ENCODE measurements around the gene PRLR. TPM values are rescaled to one million over a fixed set of nuclear protein-coding genes. Genes with fewer than 3 reads are reported as not detected.

The PRLR gene
- polyA plus RNA-seq (2013, experiment 1 of 2): 2.4 TPM
- 2.5 TPM for polyA plus RNA-seq (2013, experiment 2 of 2)

GRCh38 chr5:35230038-35230611, at the start of gene PRLR:
PRLR (minus strand) TSS chr5:35230487; CDS start chr5:35089620, 140,867 bp downstream.
- Histone ChIP-seq H3K27ac (ENCODE audit: low read depth, low read length) (peak within 1 kb of the TSS; percentile 10), H3K9ac (ENCODE audit: low read length) (peak within 1 kb of the TSS; percentile 80), H4K8ac (ENCODE audit: low read depth, low read length) (no peak within 1 kb of the TSS), H2BK5ac (ENCODE audit: low read length) (no peak within 1 kb of the TSS), H3K27me3 (ENCODE audit: insufficient read depth, low read length, poor library complexity) (no peaks in the 10 kb centered on the region), H3K4me2 (ENCODE audit: low read length) (peak within 1 kb of the TSS; percentile 21), H4K5ac (ENCODE audit: low read length) (no peak within 1 kb of the TSS), H3K4me1 (ENCODE audit: control insufficient read depth, low read depth, low read length) (peaks cover 10% of the 10 kb centered on the region), H3K4ac (ENCODE audit: low read depth, low read length) (peak within 1 kb of the TSS; percentile 81), H2AK5ac (ENCODE audit: low read length) (no peak within 1 kb of the TSS), H3K18ac (ENCODE audit: low read length) (peak within 1 kb of the TSS; percentile 53), H3K79me2 (ENCODE audit: control insufficient read depth, insufficient read depth, low read length) (no peaks in the 10 kb centered on the region), H3K56ac (ENCODE audit: low read length) (peak within 1 kb of the TSS; percentile 86), H3K23ac (ENCODE audit: low read length) (peak within 1 kb of the TSS; percentile 76), H2BK15ac (replicated peaks; ENCODE audit: low read depth) (no peak within 1 kb of the TSS), H3K79me1 (ENCODE audit: low read length) (no peaks in the 10 kb centered on the region), H3K36me3 (ENCODE audit: control insufficient read depth, insufficient read depth, low read length) (no peaks in the 10 kb centered on the region), H3K4me3 (ENCODE audit: low read length) (peak within 1 kb of the TSS; percentile 18), H2BK120ac (ENCODE audit: low read depth, low read length) (no peak within 1 kb of the TSS)
- no CpG with 5 or more reads among the region's 42 CpGs for WGBS (ENCODE audit: extremely low coverage, insufficient coverage, low lambda C conversion rate)
- peak; percentile 70 for DNase-seq

GRCh38 chr5:35274839-35275509, 44.7 kb upstream of the PRLR start:
- Histone ChIP-seq H3K4me2 (ENCODE audit: low read length) (no peak overlapping the region), H3K4ac (ENCODE audit: low read depth, low read length) (no peak overlapping the region), H3K4me1 (ENCODE audit: control insufficient read depth, low read depth, low read length) (no peaks in the 10 kb centered on the region), H4K8ac (ENCODE audit: low read depth, low read length) (no peak overlapping the region), H3K27ac (ENCODE audit: low read depth, low read length) (no peak overlapping the region), H3K4me3 (ENCODE audit: low read length) (no peak overlapping the region), H2BK120ac (ENCODE audit: low read depth, low read length) (no peak overlapping the region), H3K79me2 (ENCODE audit: control insufficient read depth, insufficient read depth, low read length) (no peaks in the 10 kb centered on the region), H4K5ac (ENCODE audit: low read length) (no peak overlapping the region), H3K79me1 (ENCODE audit: low read length) (no peaks in the 10 kb centered on the region), H2BK5ac (ENCODE audit: low read length) (no peak overlapping the region), H3K18ac (ENCODE audit: low read length) (no peak overlapping the region), H3K27me3 (ENCODE audit: insufficient read depth, low read length, poor library complexity) (no peaks in the 10 kb centered on the region), H2AK5ac (ENCODE audit: low read length) (no peak overlapping the region), H2BK15ac (replicated peaks; ENCODE audit: low read depth) (no peak overlapping the region), H3K9ac (ENCODE audit: low read length) (no peak overlapping the region), H3K23ac (ENCODE audit: low read length) (no peak overlapping the region), H3K36me3 (ENCODE audit: control insufficient read depth, insufficient read depth, low read length) (no peaks in the 10 kb centered on the region), H3K56ac (ENCODE audit: low read length) (no peak overlapping the region)
- no CpG with 5 or more reads among the region's 2 CpGs for WGBS (ENCODE audit: extremely low coverage, insufficient coverage, low lambda C conversion rate)
- DNase-seq: no peak

- no peaks in the 10 kb centered on the region for H3K79me2 ChIP-seq (ENCODE audit: control insufficient read depth, insufficient read depth, low read length)
- no peak overlapping the region for H3K23ac ChIP-seq (ENCODE audit: low read length)
- no peaks in the 10 kb centered on the region for H3K4me1 ChIP-seq (ENCODE audit: control insufficient read depth, low read depth, low read length)
- no peak overlapping the region for H3K56ac ChIP-seq (ENCODE audit: low read length)
- H3K79me1 ChIP-seq (ENCODE audit: low read length): no peaks in the 10 kb centered on the region
- no peak for DNase-seq
- H3K4ac ChIP-seq (ENCODE audit: low read depth, low read length): no peak overlapping the region
- no peak overlapping the region for H3K9ac ChIP-seq (ENCODE audit: low read length)
- no peak overlapping the region for H4K8ac ChIP-seq (ENCODE audit: low read depth, low read length)
- no peak overlapping the region for H3K4me3 ChIP-seq (ENCODE audit: low read length)
- H3K36me3 ChIP-seq (ENCODE audit: control insufficient read depth, insufficient read depth, low read length): no peaks in the 10 kb centered on the region
- no peak overlapping the region for H2BK15ac ChIP-seq (replicated peaks; ENCODE audit: low read depth)
- no peaks in the 10 kb centered on the region for H3K27me3 ChIP-seq (ENCODE audit: insufficient read depth, low read length, poor library complexity)
- H4K5ac ChIP-seq (ENCODE audit: low read length): no peak overlapping the region
- no peak overlapping the region for H3K18ac ChIP-seq (ENCODE audit: low read length)
- H3K4me2 ChIP-seq (ENCODE audit: low read length): no peak overlapping the region
- no peak overlapping the region for H3K27ac ChIP-seq (ENCODE audit: low read depth, low read length)
- H2AK5ac ChIP-seq (ENCODE audit: low read length): no peak overlapping the region
- WGBS (ENCODE audit: extremely low coverage, insufficient coverage, low lambda C conversion rate): no CpG with 5 or more reads among the region's 1 CpG
- H2BK120ac ChIP-seq (ENCODE audit: low read depth, low read length): no peak overlapping the region
- H2BK5ac ChIP-seq (ENCODE audit: low read length): no peak overlapping the region
Measured at GRCh38 chr5:35269006-35269405, 38.7 kb upstream of the PRLR start.

- H2BK5ac ChIP-seq (ENCODE audit: low read length): no peak overlapping the region
- H3K79me1 ChIP-seq (ENCODE audit: low read length): no peaks in the 10 kb centered on the region
- H3K27me3 ChIP-seq (ENCODE audit: insufficient read depth, low read length, poor library complexity): no peaks in the 10 kb centered on the region
- H3K4me3 ChIP-seq (ENCODE audit: low read length): no peak overlapping the region
- H3K27ac ChIP-seq (ENCODE audit: low read depth, low read length): no peak overlapping the region
- H3K56ac ChIP-seq (ENCODE audit: low read length): no peak overlapping the region
- no peak overlapping the region for H2AK5ac ChIP-seq (ENCODE audit: low read length)
- H2BK15ac ChIP-seq (replicated peaks; ENCODE audit: low read depth): no peak overlapping the region
- no peak overlapping the region for H3K4me2 ChIP-seq (ENCODE audit: low read length)
- WGBS (ENCODE audit: extremely low coverage, insufficient coverage, low lambda C conversion rate): no CpG with 5 or more reads among the region's 3 CpGs
- no peaks in the 10 kb centered on the region for H3K4me1 ChIP-seq (ENCODE audit: control insufficient read depth, low read depth, low read length)
- H4K8ac ChIP-seq (ENCODE audit: low read depth, low read length): no peak overlapping the region
- no peak overlapping the region for H3K4ac ChIP-seq (ENCODE audit: low read depth, low read length)
- H3K79me2 ChIP-seq (ENCODE audit: control insufficient read depth, insufficient read depth, low read length): no peaks in the 10 kb centered on the region
- H3K9ac ChIP-seq (ENCODE audit: low read length): no peak overlapping the region
- H2BK120ac ChIP-seq (ENCODE audit: low read depth, low read length): no peak overlapping the region
- no peak overlapping the region for H3K23ac ChIP-seq (ENCODE audit: low read length)
- no peak for DNase-seq
- no peak overlapping the region for H4K5ac ChIP-seq (ENCODE audit: low read length)
- H3K18ac ChIP-seq (ENCODE audit: low read length): no peak overlapping the region
- no peaks in the 10 kb centered on the region for H3K36me3 ChIP-seq (ENCODE audit: control insufficient read depth, insufficient read depth, low read length)
Measured at GRCh38 chr5:35266276-35266675, 36.0 kb upstream of the PRLR start.

- Histone ChIP-seq H3K27me3 (ENCODE audit: insufficient read depth, low read length, poor library complexity) (no peaks in the 10 kb centered on the region), H3K56ac (ENCODE audit: low read length) (no peak overlapping the region), H4K5ac (ENCODE audit: low read length) (no peak overlapping the region), H4K8ac (ENCODE audit: low read depth, low read length) (no peak overlapping the region), H3K4me3 (ENCODE audit: low read length) (no peak overlapping the region), H3K18ac (ENCODE audit: low read length) (no peak overlapping the region), H3K4ac (ENCODE audit: low read depth, low read length) (no peak overlapping the region), H3K23ac (ENCODE audit: low read length) (no peak overlapping the region), H2BK5ac (ENCODE audit: low read length) (no peak overlapping the region), H2BK15ac (replicated peaks; ENCODE audit: low read depth) (no peak overlapping the region), H3K27ac (ENCODE audit: low read depth, low read length) (no peak overlapping the region), H3K4me2 (ENCODE audit: low read length) (no peak overlapping the region), H3K79me1 (ENCODE audit: low read length) (no peaks in the 10 kb centered on the region), H3K36me3 (ENCODE audit: control insufficient read depth, insufficient read depth, low read length) (no peaks in the 10 kb centered on the region), H2AK5ac (ENCODE audit: low read length) (no peak overlapping the region), H3K9ac (ENCODE audit: low read length) (no peak overlapping the region), H2BK120ac (ENCODE audit: low read depth, low read length) (no peak overlapping the region), H3K4me1 (ENCODE audit: control insufficient read depth, low read depth, low read length) (no peaks in the 10 kb centered on the region), H3K79me2 (ENCODE audit: control insufficient read depth, insufficient read depth, low read length) (no peaks in the 10 kb centered on the region)
- no CpG with 5 or more reads among the region's 2 CpGs for WGBS (ENCODE audit: extremely low coverage, insufficient coverage, low lambda C conversion rate)
- no peak for DNase-seq
Measured at GRCh38 chr5:35264509-35264908, 34.2 kb upstream of the PRLR start.

Measured in mesendoderm (in vitro differentiated cells).